Measurements from ENCODE around the gene SLC15A4. TPM values are rescaled to one million over a fixed set of nuclear protein-coding genes. Genes with fewer than 3 reads are reported as not detected.
"Not testable (repeated sequence)": the region's sequence is repeated elsewhere in the genome, so short reads cannot be mapped to it uniquely, and the experiment has no call there.

Gene SLC15A4
- total RNA-seq, 3 donors from 2014 or later (not counting 1 experiment from before 2014, with no cell fraction given), result 176 to 306 (median 250) TPM

GRCh38 chr12:128807161-128807724 lies 16.5 kb downstream of the SLC15A4 start:
- Mint-ChIP-seq H3K36me3 (peaks cover 42% of the 10 kb centered on the region), H3K4me1 (peaks cover 46 to 51% of the 10 kb centered on the region in 2 donors), H3K27ac (peak overlapping the region; percentile 99), H3K9me3 (no peaks in the 10 kb centered on the region), H3K27me3 (ENCODE audit: low read depth in 2 of 2) (no peaks in the 10 kb centered on the region), H3K4me3 (peak overlapping the region; percentile 45)
- 81% methylated on average over 14 of the region's 14 CpGs for WGBS (ENCODE audit: insufficient coverage)
- no peak overlapping the region for H3K27ac ChIP-seq (ENCODE audit: low read length)
- no peaks in the 10 kb centered on the region for H3K9me3 ChIP-seq (ENCODE audit: control insufficient read depth, insufficient read depth, low read length)
- intact Hi-C loops (cut with micrococcal nuclease), result no loop called here
- H3K36me3 ChIP-seq (ENCODE audit: control insufficient read depth, insufficient read depth, low read length), result peaks cover 32% of the 10 kb centered on the region
- ATAC-seq (no peak), DNase-seq (peak in 1 of 2 donors; percentile 20)
- TF ChIP-seq CTCF (IDR thresholded peaks at IDR 0.05), result no peak
- no peak overlapping the region for H3K4me3 ChIP-seq (ENCODE audit: low read length)
- no peaks in the 10 kb centered on the region for H3K27me3 ChIP-seq (ENCODE audit: control insufficient read depth, insufficient read depth, low read length)
- H3K4me1 ChIP-seq (ENCODE audit: control insufficient read depth, insufficient read depth, low read length), result peaks cover 21% of the 10 kb centered on the region

GRCh38 chr12:128806573-128806972 lies 17.2 kb downstream of the SLC15A4 start:
- 91% methylated on average over 9 of the region's 9 CpGs for WGBS (ENCODE audit: insufficient coverage)
- H3K36me3 ChIP-seq (ENCODE audit: control insufficient read depth, insufficient read depth, low read length), result peaks cover 36% of the 10 kb centered on the region
- Mint-ChIP-seq H3K4me3 (no peak overlapping the region), H3K4me1 (peaks cover 41 to 50% of the 10 kb centered on the region in 2 donors), H3K9me3 (no peaks in the 10 kb centered on the region), H3K27ac (peak overlapping the region; percentile 99), H3K36me3 (peaks cover 42% of the 10 kb centered on the region), H3K27me3 (ENCODE audit: low read depth in 2 of 2) (no peaks in the 10 kb centered on the region)
- no peak for TF ChIP-seq CTCF (IDR thresholded peaks at IDR 0.05)
- no peak overlapping the region for H3K27ac ChIP-seq (ENCODE audit: low read length)
- DNase-seq (no peak), ATAC-seq (no peak)
- no peak overlapping the region for H3K4me3 ChIP-seq (ENCODE audit: low read length)
- intact Hi-C loops (cut with micrococcal nuclease), result no loop called here
- no peaks in the 10 kb centered on the region for H3K9me3 ChIP-seq (ENCODE audit: control insufficient read depth, insufficient read depth, low read length)
- H3K4me1 ChIP-seq (ENCODE audit: control insufficient read depth, insufficient read depth, low read length), result peaks cover 20% of the 10 kb centered on the region
- H3K27me3 ChIP-seq (ENCODE audit: control insufficient read depth, insufficient read depth, low read length), result no peaks in the 10 kb centered on the region

- H3K27ac ChIP-seq (ENCODE audit: low read length); H3K9me3 ChIP-seq (ENCODE audit: control insufficient read depth, insufficient read depth, low read length); H3K4me3 Mint-ChIP-seq; H3K27me3 Mint-ChIP-seq (ENCODE audit: low read depth in 2 of 2); H3K4me3 ChIP-seq (ENCODE audit: low read length); H3K4me1 ChIP-seq (ENCODE audit: control insufficient read depth, insufficient read depth, low read length); intact Hi-C loops (cut with micrococcal nuclease); ATAC-seq; H3K9me3 Mint-ChIP-seq; H3K27me3 ChIP-seq (ENCODE audit: control insufficient read depth, insufficient read depth, low read length); DNase-seq: not testable (repeated sequence)
- 94% methylated on average over 4 of the region's 5 CpGs for WGBS (ENCODE audit: insufficient coverage)
- peaks cover 29 to 50% of the 10 kb centered on the region in 2 donors for H3K4me1 Mint-ChIP-seq
- peak overlapping the region; percentile 99 to 100 for H3K27ac Mint-ChIP-seq
- H3K36me3 ChIP-seq (ENCODE audit: control insufficient read depth, insufficient read depth, low read length), result peaks cover 47% of the 10 kb centered on the region
- peaks cover 45% of the 10 kb centered on the region for H3K36me3 Mint-ChIP-seq
Observed at GRCh38 chr12:128805406-128805805, 18.4 kb downstream of the SLC15A4 start.

GRCh38 chr12:128804762-128805161 lies 19.0 kb downstream of the SLC15A4 start:
- ATAC-seq (no peak), DNase-seq (no peak)
- no peaks in the 10 kb centered on the region for H3K9me3 ChIP-seq (ENCODE audit: control insufficient read depth, insufficient read depth, low read length)
- WGBS (ENCODE audit: insufficient coverage), result 94% methylated on average over 7 of the region's 8 CpGs
- H3K4me1 Mint-ChIP-seq, result peaks cover 23 to 47% of the 10 kb centered on the region in 2 donors
- H3K36me3 Mint-ChIP-seq, result peaks cover 45% of the 10 kb centered on the region
- H3K9me3 Mint-ChIP-seq, result no peaks in the 10 kb centered on the region
- H3K4me1 ChIP-seq (ENCODE audit: control insufficient read depth, insufficient read depth, low read length), result peaks cover 6% of the 10 kb centered on the region
- H3K4me3 ChIP-seq (ENCODE audit: low read length), result no peak overlapping the region
- H3K4me3 Mint-ChIP-seq, result no peak overlapping the region
- H3K36me3 ChIP-seq (ENCODE audit: control insufficient read depth, insufficient read depth, low read length), result peaks cover 52% of the 10 kb centered on the region
- H3K27me3 ChIP-seq (ENCODE audit: control insufficient read depth, insufficient read depth, low read length), result no peaks in the 10 kb centered on the region
- TF ChIP-seq CTCF (IDR thresholded peaks at IDR 0.05), result no peak
- no peak overlapping the region for H3K27ac ChIP-seq (ENCODE audit: low read length)
- H3K27me3 Mint-ChIP-seq (ENCODE audit: low read depth in 2 of 2), result no peaks in the 10 kb centered on the region
- H3K27ac Mint-ChIP-seq, result peak overlapping the region in 1 of 2 donors; percentile 100
- intact Hi-C loops (cut with micrococcal nuclease), result no loop called here

Data from natural killer cell (primary cell).